HG03064 (cell line): ENCODE results near the gene SEZ6L2.
"Not testable (repeated sequence)": the region's sequence is repeated elsewhere in the genome, so short reads cannot be mapped to it uniquely, and the experiment has no call there.

ENCODE experiments used
- ATAC-seq: cut with Tn5 transposase; IDR thresholded peaks from one replicate; pipeline ENCODE4 v1.9.1; 2021; ENCODE audit warnings: low read depth; ENCODE audit not compliant: unreplicated experiment

SEZ6L2 gene

GRCh38 chr16:29910819-29911675, 11.7 kb upstream of the SEZ6L2 start:
- ATAC-seq = no peak

DNA sequence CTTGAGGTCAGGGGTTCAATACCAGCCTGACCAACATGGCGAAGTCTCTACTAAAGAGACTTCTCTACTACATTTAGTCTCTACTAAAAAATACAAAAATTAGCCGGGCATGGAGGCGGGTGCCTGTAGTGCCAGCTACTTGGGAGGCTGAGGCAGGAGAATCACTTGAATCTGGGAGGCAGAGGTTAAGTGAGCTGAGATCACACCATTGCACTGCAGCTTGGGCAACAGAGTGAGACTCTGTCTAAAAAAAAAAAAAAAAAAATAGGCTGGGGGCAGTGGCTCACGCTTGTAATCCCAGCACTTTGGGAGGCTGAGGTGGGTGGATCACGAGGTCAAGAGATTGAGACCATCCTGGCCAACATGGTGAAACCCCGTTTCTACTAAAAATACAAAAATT, 10.5 kb upstream of the SEZ6L2 start:
- not testable (repeated sequence) for ATAC-seq

DNA sequence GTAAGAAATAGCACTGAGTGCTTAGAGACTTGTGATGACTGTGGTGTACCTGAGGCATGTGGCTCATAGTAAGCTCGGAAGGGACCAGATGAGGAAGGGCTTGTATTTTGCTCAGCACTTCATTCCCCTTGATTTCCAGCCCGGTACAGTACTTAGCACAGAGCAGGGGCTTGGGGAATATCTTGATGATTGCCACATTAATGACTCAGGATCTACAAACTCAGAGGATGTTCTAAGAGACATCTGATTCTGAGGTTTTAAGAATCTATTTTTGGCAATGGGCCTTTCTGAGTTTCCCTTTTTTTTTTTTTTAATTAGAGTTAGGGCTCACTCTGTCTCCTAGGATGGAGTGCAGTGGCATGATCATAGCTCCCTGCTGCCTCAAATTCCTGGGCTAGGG, 10.0 kb upstream of the SEZ6L2 start:
- no peak for ATAC-seq

GRCh38 chr16:29908719-29909220, 9.4 kb upstream of the SEZ6L2 start:
- no peak for ATAC-seq

DNA sequence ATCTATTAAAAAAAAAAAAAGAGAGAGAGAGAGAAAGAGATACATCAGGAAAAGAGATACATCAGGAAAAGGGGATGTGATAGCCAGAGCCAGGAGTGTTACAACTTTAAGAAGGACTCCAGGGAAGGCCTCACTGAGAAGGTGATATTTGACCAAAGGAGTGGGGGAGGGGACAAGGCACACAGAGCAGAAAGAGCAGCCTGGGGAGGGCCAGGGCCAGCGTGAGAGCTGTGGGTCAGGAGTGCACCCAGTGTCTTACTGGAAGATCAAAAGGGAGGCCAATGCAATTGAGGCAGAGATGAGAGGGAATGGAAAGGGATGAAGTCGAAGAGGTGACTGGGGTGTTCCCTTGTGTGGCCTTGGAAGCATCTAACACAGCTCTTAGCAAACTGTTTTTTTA, 8.6 kb upstream of the SEZ6L2 start:
- no peak for ATAC-seq

- no peak for ATAC-seq
These were observed 7.3 kb upstream of the SEZ6L2 start for GRCh38 chr16:29906520-29907244.

DNA sequence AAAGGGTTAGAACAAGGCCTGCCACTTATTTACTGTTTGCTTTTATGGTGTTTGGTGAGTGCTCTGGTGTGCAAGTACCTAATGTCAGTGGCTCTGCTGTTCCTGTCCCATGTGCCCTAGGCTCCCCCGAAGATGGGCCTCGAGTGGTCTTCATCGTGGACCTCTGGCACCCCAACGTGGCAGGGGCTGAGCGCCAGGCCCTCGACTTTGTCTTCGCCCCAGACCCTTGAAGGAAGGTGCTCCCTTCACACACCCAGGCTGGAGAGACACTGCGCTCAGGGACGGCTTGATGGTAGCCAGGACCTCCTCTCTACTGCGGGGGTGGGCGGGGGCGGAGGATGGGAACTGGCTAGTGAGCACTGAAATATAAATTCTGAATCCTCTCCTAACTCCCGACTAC, 6.3 kb upstream of the SEZ6L2 start:
- ATAC-seq = no peak

GRCh38 chr16:29904947-29905346, 5.6 kb upstream of the SEZ6L2 start:
- ATAC-seq = no peak

GRCh38 chr16:29903590-29903989, 4.2 kb upstream of the SEZ6L2 start:
- no peak for ATAC-seq

DNA sequence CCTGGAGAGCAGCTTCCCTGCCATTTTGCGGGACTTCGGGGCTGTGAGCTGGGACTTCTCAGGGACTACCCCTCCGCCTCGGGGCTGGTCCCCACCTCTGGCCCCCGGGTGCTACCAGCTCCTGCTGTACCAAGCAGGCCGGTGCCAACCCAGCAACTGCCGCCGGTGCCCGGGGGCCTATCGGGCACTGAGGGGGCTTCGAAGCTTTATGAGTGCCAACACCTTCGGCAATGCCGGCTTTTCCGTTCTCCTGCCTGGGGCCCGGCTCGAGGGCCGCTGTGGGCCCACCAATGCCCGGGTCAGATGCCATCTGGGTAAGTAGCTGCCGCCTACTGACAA, 2.2 kb upstream of the SEZ6L2 start:
- ATAC-seq = no peak

DNA sequence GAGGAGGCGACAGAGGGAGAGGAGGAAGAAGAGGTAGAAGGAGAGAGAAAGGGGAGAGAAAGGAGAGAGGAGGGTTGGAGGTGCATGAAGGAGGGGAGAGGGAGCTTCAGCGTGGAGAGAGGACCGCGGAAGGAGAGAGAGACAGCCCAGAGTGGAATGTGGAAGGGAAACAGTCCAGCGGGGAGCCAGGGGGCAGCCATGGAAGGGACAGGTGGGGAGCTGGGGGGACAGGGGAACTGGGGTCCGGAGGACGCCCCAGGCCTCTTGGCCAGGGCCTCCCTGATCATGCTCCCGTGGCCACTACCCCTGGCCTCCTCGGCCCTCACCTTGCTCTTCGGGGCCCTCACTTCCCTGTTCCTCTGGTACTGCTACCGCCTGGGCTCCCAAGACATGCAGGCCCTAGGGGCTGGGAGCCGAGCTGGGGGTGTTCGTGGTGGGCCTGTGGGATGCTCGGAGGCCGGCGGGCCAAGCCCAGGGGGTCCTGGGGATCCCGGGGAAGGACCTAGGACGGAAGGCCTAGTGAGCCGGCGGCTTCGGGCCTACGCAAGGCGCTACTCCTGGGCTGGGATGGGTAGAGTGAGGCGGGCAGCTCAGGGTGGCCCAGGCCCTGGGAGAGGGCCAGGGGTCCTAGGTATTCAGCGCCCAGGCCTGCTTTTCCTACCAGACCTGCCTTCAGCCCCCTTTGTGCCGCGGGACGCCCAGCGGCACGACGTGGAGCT, 1.7 kb upstream of the SEZ6L2 start:
- ATAC-seq = no peak

DNA sequence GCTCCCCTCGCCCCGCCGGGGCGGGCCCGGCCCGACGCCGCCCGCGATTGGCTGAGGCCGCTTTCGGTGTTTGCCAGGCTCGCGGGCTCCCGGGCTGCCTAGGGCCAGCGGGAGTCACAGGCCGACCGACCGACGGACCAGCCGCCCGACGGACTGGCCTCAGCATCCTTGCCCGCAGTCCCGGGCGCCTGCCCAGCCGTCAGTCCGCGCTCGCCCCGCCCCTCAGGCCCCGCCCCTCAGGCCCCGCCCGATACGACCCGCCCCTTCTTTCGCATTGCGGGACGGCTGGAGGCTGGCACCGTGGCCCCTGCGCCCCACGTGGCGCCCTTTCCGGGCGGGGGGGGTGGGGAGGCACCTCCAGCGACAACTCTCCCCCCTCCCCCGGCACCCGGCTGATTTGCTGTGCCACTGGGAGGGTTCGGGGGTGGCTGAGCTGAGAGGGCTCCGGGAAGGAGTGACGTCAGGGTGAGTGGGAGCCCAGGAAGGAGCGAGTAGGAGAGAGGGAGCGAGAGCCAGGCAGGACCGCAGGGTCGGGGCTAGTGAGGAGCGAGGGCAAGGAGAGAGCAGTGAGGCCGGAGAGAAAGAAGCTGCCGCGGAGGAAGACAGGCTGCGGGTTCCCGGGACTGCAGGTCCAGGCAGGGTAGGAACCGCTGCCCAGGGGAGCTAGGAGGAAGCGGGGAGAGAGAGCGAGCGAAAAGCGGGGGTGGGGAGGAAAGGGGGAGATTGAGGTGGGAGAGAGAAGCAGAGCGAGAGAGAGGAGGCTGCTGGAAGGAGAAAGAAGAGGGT, 945 bp upstream of the SEZ6L2 start, which contains the start of gene ASPHD1:
Gene ASPHD1 (plus strand): TSS at position 387 of the 786 bp plus-strand sequence. CDS start 484 bp downstream, outside the sequence.
- no peak for ATAC-seq

- no peak for ATAC-seq
These were observed 390 bp downstream of the SEZ6L2 start for GRCh38 chr16:29898804-29899515.

DNA sequence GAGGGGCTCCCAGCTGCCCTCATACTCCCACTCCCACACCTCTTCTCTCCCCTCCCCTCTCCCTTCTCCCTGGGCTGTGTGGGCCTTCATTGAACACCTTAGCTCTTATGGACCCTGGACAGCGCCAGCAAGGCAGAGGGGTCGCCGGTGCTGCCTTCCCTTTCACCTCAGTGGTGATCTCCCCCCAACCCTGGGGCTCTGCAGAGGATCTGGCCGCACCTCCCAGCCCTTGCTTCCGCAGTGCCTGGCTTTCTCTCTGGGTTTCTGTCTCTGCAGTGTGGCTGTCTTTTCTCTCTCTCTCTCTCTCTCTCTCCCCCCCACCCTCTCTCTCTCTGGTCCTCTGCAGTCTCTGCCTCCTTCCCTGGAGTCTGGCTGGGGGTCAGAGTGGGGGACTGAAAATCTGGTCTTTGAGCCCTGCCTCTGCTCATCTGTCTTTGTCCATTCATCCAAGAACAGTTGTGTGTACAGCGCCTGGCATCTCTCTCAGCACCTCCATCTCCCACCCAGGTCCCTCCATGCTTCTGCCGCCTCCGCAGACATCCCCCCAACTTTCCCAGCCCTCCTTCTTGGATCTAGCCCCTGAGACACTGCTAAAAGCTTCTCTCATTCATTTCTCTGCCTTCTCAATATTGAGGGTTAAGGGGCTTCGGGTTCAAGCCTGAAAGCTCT, 1.1 kb downstream of the SEZ6L2 start:
- ATAC-seq = no peak

DNA sequence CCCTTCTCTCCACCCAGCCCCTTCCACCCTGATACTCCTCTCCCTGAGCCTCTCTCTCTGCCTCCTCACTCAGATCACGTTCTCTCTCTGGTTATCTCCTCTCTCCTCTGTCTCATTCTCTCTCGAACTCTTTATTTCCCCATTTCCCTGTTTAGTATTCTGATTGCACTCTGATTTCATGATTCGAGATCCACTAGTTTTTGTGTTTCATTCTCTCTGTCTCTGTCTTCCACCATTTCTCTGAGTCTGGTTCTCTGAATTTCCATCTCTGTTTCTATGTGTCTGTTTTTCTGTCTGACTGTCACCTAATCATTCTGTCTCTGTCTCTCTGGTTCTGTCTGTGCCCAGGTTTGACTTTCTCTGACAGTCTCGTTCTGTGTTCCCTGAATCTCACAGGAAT, 2.0 kb downstream of the SEZ6L2 start:
- no peak for ATAC-seq

DNA sequence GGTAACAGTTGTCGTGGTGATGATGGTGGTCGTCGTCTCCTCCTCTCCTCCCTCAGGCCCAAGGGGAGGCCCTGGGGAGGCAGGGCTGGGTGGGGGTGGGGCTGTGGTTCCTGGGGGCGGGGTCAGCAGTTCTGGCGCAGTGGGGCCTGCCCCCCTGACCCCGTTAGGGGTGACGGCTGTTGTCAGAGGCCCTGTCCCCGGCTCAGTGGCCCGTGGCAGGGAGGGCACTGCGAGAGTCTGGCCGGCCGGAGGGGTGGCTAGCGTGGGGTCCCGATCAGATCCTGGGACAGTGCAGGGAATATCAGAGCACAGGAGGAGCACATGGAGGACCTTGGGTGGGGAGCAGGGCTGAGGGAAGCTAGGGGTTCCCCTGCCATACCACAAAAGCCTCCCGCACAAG, 2.5 kb downstream of the SEZ6L2 start:
- ATAC-seq = no peak

GRCh38 chr16:29894352-29894751, 5.0 kb downstream of the SEZ6L2 start:
- no peak for ATAC-seq

DNA sequence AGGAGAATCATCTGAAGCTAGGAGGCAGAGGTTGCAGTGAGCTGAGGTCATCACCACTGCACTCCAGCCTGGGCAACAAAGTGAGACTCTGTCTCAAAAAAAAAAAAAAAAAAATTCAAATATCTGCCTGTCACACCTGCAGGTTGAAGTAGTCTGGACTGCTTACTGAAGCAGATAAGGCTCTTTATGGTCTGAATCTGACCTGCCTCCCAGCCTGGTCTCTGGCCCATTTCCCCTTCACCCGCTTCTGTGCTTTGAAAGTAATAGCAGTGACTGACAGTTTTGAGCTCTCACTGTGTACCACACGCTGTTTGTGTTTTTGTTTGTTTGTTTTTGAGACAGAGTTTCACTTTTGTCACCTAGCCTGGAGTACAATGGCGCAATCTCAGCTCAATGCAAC, 5.8 kb downstream of the SEZ6L2 start:
- no peak for ATAC-seq

DNA sequence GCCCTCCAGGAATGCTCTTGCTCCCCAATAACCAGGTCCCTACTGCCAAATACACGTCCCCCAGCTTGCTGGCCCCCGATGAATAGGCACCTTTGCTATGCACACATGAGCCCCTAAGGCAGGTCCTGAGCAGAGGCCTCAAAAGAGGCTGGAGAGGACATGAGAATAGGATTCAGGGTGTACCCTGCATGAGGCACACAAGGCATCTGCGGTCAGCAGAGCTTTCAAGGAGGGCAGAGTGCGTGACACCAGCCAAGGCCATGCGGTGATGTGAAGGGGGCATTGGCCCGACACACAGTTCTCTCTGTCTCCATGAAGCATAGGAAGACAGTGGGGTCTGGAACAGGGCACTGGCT, 6.9 kb downstream of the SEZ6L2 start:
- no peak for ATAC-seq
